ENCODE data around the gene S100A8. TPM values are rescaled to one million over a fixed set of nuclear protein-coding genes. Genes with fewer than 3 reads are reported as not detected.

S100A8 gene
- total RNA-seq, 2 experiments from 2014 or later = not detected

- Mint-ChIP-seq H3K9me3 (no peaks in the 10 kb centered on the region), H3K36me3 (ENCODE audit: low read depth) (no peaks in the 10 kb centered on the region), H3K27ac (no peak overlapping the region), H3K27me3 (peaks cover 18% of the 10 kb centered on the region), H3K4me3 (no peak overlapping the region), H3K4me1 (peaks cover 17% of the 10 kb centered on the region)
- CTCF ChIA-PET = no interaction called here
- DNase-seq = no peak
- POLR2A ChIA-PET = no interaction called here
Measured at GRCh38 chr1:153340356-153340755, 50.5 kb downstream of the S100A8 start.

Other genes with a start within 250 kb of the S100A8 start
- not detected for gene SPRR2G, start 240.2 kb downstream of the S100A8 start, total RNA-seq
- gene LELP1, start 187.6 kb downstream of the S100A8 start, total RNA-seq = not detected
- gene PRR9, start 173.5 kb downstream of the S100A8 start, total RNA-seq = not detected
- gene LORICRIN, start 131.4 kb downstream of the S100A8 start, total RNA-seq = not detected
- not detected for gene PGLYRP3, start 78.1 kb downstream of the S100A8 start, total RNA-seq
- gene PGLYRP4, start 42.2 kb downstream of the S100A8 start, total RNA-seq = not detected
- under 1 TPM in 1 of 2 experiments, not detected in 1; 0.55 TPM for gene S100A9, start 33.2 kb downstream of the S100A8 start, total RNA-seq
- gene S100A12, start 15.5 kb downstream of the S100A8 start, total RNA-seq = not detected
- not detected for gene S100A7A, start 25.4 kb upstream of the S100A8 start, total RNA-seq
- not detected for gene S100A7, start 69.6 kb upstream of the S100A8 start, total RNA-seq
- gene S100A6, start 144.9 kb upstream of the S100A8 start, total RNA-seq = 100 to 1,000 TPM; 781 to 799 TPM
- 1 to 10 TPM; 2.2 to 4.7 TPM for gene S100A5, start 149.9 kb upstream of the S100A8 start, total RNA-seq
- gene S100A4, start 154.7 kb upstream of the S100A8 start, total RNA-seq = 1,000 to 10,000 TPM; 1,297 to 1,322 TPM
- gene S100A3, start 158.2 kb upstream of the S100A8 start, total RNA-seq = not detected
- 1 to 10 TPM in 1 of 2 experiments, under 1 TPM in 1; 0.85 to 1.2 TPM for gene S100A2, start 174.8 kb upstream of the S100A8 start, total RNA-seq
- not detected for gene S100A16, start 222.1 kb upstream of the S100A8 start, total RNA-seq
- not detected for gene S100A14, start 225.3 kb upstream of the S100A8 start, total RNA-seq
- 1 to 10 TPM; 6.1 TPM for gene S100A13, start 236.4 kb upstream of the S100A8 start, total RNA-seq
- not detected for gene S100A1, start 237.4 kb upstream of the S100A8 start, total RNA-seq
- 10 to 100 TPM; 84.7 to 87.1 TPM for gene CHTOP, start 243.0 kb upstream of the S100A8 start, total RNA-seq